ENCODE measurements around the gene PTPRK. TPM values are rescaled to one million over a fixed set of nuclear protein-coding genes. Genes with fewer than 3 reads are reported as not detected.
A peak's percentile ranks its signal among the peaks of the same experiment; 100 is the strongest.

The PTPRK gene
- total and polyA plus RNA-seq, 4 experiments from 2014 or later = 0.47 to 1.5 (median 0.61) TPM; not detected in 1

GRCh38 chr6:128098000-128098581 is 422.3 kb downstream of the PTPRK start:
- Mint-ChIP-seq H3K9me3 (no peaks in the 10 kb centered on the region), H3K27ac (no peak overlapping the region), H3K4me1 (peaks cover 9 to 18% (median 10%) of the 10 kb centered on the region in 4 donors), H3K36me3 (no peaks in the 10 kb centered on the region), H3K27me3 (no peaks in the 10 kb centered on the region), H3K4me3 (peak overlapping the region in 2 of 8 donors; percentile 0 to 3)
- Histone ChIP-seq H3K36me3 (ENCODE audit: insufficient read depth, low read length) (no peaks in the 10 kb centered on the region), H3K27ac (ENCODE audit: low read depth, low read length) (no peak overlapping the region), H3K9me3 (ENCODE audit: control insufficient read depth in 1 of 2, low read length in 2 of 2) (no peaks in the 10 kb centered on the region), H3K4me3 (ENCODE audit: low read length in 2 of 2) (no peak overlapping the region), H3K4me1 (ENCODE audit: insufficient read depth, low read length) (peaks cover 6% of the 10 kb centered on the region), H3K27me3 (ENCODE audit: insufficient read depth, low read length) (no peaks in the 10 kb centered on the region)
- intact Hi-C loops (cut with micrococcal nuclease) = no loop called here
- DNase-seq = no peak
- CTCF ChIA-PET (ENCODE audit: partially characterized antibody) = no interaction called here
- POLR2A ChIA-PET (ENCODE audit: partially characterized antibody) = no interaction called here

DNA sequence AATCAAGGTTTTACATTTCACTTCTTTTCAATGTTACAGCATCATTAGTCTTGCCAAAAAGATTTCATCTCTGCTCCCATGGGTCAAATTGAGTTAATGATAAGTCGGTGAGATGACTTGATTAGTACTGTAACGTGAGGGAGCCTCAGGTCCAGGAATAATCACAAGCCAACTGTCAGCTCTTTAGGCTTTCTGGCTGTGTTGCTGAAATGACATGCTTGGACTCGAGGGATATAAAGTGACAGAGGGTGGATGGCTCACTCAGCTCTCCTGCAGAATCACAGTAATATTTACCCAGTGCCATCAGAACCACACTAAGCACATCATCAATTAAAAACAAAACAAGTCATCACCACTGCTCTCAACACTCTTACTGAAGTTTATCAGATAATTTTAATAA is 423.4 kb downstream of the PTPRK start:
- CTCF ChIA-PET (ENCODE audit: partially characterized antibody) = no interaction called here
- H3K9me3 Mint-ChIP-seq = no peaks in the 10 kb centered on the region
- peaks cover 6% of the 10 kb centered on the region for H3K4me1 ChIP-seq (ENCODE audit: insufficient read depth, low read length)
- H3K27me3 ChIP-seq (ENCODE audit: insufficient read depth, low read length) = no peaks in the 10 kb centered on the region
- H3K4me1 Mint-ChIP-seq = peaks cover 9 to 18% (median 10%) of the 10 kb centered on the region in 4 donors
- no peak overlapping the region for H3K27ac Mint-ChIP-seq
- H3K36me3 Mint-ChIP-seq = no peaks in the 10 kb centered on the region
- H3K4me3 Mint-ChIP-seq = no peak overlapping the region
- no peak overlapping the region for H3K4me3 ChIP-seq (ENCODE audit: low read length in 2 of 2)
- no peaks in the 10 kb centered on the region for H3K36me3 ChIP-seq (ENCODE audit: insufficient read depth, low read length)
- H3K9me3 ChIP-seq (ENCODE audit: control insufficient read depth in 1 of 2, low read length in 2 of 2) = no peaks in the 10 kb centered on the region
- POLR2A ChIA-PET (ENCODE audit: partially characterized antibody) = no interaction called here
- intact Hi-C loops (cut with micrococcal nuclease) = no loop called here
- no peak overlapping the region for H3K27ac ChIP-seq (ENCODE audit: low read depth, low read length)
- DNase-seq = no peak
- H3K27me3 Mint-ChIP-seq = no peaks in the 10 kb centered on the region

DNA sequence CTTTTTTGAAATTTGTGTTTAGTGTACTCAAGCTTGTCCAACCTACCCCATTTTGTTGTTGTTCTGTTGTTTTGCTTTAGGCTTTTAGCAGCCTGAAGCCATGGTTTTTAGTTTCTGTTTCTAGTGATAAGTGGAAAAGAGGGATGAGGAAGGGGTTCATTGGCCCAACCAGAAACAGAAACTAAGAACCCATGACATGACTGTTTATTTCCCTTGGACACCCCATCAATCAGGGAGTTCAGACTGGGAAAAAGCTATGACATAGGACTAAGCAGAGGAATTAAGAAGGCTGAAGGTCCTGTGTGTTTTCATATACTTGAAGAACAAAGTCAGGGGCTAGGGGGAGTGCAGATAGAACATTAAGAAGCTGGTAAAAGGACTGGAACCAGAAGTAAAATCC is 425.0 kb downstream of the PTPRK start:
- Mint-ChIP-seq H3K4me3 (no peak overlapping the region), H3K27ac (no peak overlapping the region), H3K36me3 (no peaks in the 10 kb centered on the region), H3K9me3 (no peaks in the 10 kb centered on the region), H3K4me1 (peaks cover 7 to 17% (median 10%) of the 10 kb centered on the region in 4 donors), H3K27me3 (no peaks in the 10 kb centered on the region)
- POLR2A ChIA-PET (ENCODE audit: partially characterized antibody) = no interaction called here
- no peaks in the 10 kb centered on the region for H3K27me3 ChIP-seq (ENCODE audit: insufficient read depth, low read length)
- intact Hi-C loops (cut with micrococcal nuclease) = no loop called here
- H3K27ac ChIP-seq (ENCODE audit: low read depth, low read length) = no peak overlapping the region
- H3K4me3 ChIP-seq (ENCODE audit: low read length in 2 of 2) = no peak overlapping the region
- H3K4me1 ChIP-seq (ENCODE audit: insufficient read depth, low read length) = peaks cover 6% of the 10 kb centered on the region
- H3K9me3 ChIP-seq (ENCODE audit: control insufficient read depth in 1 of 2, low read length in 2 of 2) = no peaks in the 10 kb centered on the region
- DNase-seq = no peak
- H3K36me3 ChIP-seq (ENCODE audit: insufficient read depth, low read length) = no peaks in the 10 kb centered on the region
- CTCF ChIA-PET (ENCODE audit: partially characterized antibody) = no interaction called here

GRCh38 chr6:128079021-128079420 is 441.4 kb downstream of the PTPRK start:
- intact Hi-C loops (cut with micrococcal nuclease) = no loop called here
- CTCF ChIA-PET (ENCODE audit: partially characterized antibody) = interaction anchor here (1.2 kb wide), 1 partner anchor 224 kb away, joined by 4 read pairs; no protein-coding TSS in a partner anchor
- Histone ChIP-seq H3K27me3 (ENCODE audit: insufficient read depth, low read length) (no peaks in the 10 kb centered on the region), H3K4me3 (ENCODE audit: low read length in 2 of 2) (no peak overlapping the region), H3K36me3 (ENCODE audit: insufficient read depth, low read length) (no peaks in the 10 kb centered on the region), H3K9me3 (ENCODE audit: control insufficient read depth in 1 of 2, low read length in 2 of 2) (no peaks in the 10 kb centered on the region), H3K27ac (ENCODE audit: low read depth, low read length) (no peak overlapping the region), H3K4me1 (ENCODE audit: insufficient read depth, low read length) (no peaks in the 10 kb centered on the region)
- POLR2A ChIA-PET (ENCODE audit: partially characterized antibody) = no interaction called here
- peaks cover 0 to 1% (median 0%) of the 10 kb centered on the region in 8 donors for H3K9me3 Mint-ChIP-seq
- peaks cover 0 to 4% of the 10 kb centered on the region in 2 donors for H3K27me3 Mint-ChIP-seq
- H3K27ac Mint-ChIP-seq = no peak overlapping the region
- H3K36me3 Mint-ChIP-seq = no peaks in the 10 kb centered on the region
- no peak overlapping the region for H3K4me3 Mint-ChIP-seq
- H3K4me1 Mint-ChIP-seq = peaks cover 0 to 4% (median 0%) of the 10 kb centered on the region in 4 donors
- DNase-seq = no peak

DNA sequence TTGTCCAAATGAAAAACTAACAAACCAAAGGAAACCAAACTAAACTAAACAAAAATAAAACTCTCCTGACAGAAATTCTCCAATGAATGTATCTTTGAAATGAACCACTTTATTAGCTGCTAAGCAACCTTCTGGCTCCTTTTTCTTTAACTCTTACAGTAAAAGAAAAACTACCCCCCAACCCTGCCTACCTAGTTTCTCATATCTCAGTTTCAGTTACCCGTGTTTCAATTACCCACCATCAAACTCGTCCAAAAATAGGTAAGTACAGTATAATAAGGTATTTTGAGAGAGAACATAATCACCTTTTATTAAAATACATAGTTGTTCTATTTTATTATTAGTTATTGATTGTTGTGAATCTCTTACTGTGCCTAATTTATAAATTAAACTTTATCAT is 442.1 kb downstream of the PTPRK start:
- no peaks in the 10 kb centered on the region for H3K27me3 ChIP-seq (ENCODE audit: insufficient read depth, low read length)
- intact Hi-C loops (cut with micrococcal nuclease) = no loop called here
- Mint-ChIP-seq H3K27ac (no peak overlapping the region), H3K9me3 (peaks cover 0 to 1% (median 0%) of the 10 kb centered on the region in 8 donors), H3K36me3 (no peaks in the 10 kb centered on the region), H3K4me1 (peaks cover 0 to 4% (median 0%) of the 10 kb centered on the region in 4 donors), H3K4me3 (no peak overlapping the region), H3K27me3 (peaks cover 0 to 4% of the 10 kb centered on the region in 2 donors)
- no peaks in the 10 kb centered on the region for H3K36me3 ChIP-seq (ENCODE audit: insufficient read depth, low read length)
- POLR2A ChIA-PET (ENCODE audit: partially characterized antibody) = no interaction called here
- no peak for DNase-seq
- no peaks in the 10 kb centered on the region for H3K4me1 ChIP-seq (ENCODE audit: insufficient read depth, low read length)
- CTCF ChIA-PET (ENCODE audit: partially characterized antibody) = interaction anchor here (1.2 kb wide), 1 partner anchor 223 kb away, joined by 4 read pairs; no protein-coding TSS in a partner anchor
- H3K4me3 ChIP-seq (ENCODE audit: low read length in 2 of 2) = no peak overlapping the region
- no peaks in the 10 kb centered on the region for H3K9me3 ChIP-seq (ENCODE audit: control insufficient read depth in 1 of 2, low read length in 2 of 2)
- no peak overlapping the region for H3K27ac ChIP-seq (ENCODE audit: low read depth, low read length)

GRCh38 chr6:128076843-128077242 is 443.6 kb downstream of the PTPRK start:
- Mint-ChIP-seq H3K4me3 (no peak overlapping the region), H3K27me3 (peaks cover 0 to 4% of the 10 kb centered on the region in 2 donors), H3K4me1 (peaks cover 0 to 4% (median 0%) of the 10 kb centered on the region in 4 donors), H3K36me3 (no peaks in the 10 kb centered on the region), H3K27ac (no peak overlapping the region), H3K9me3 (peaks cover 0 to 1% (median 0%) of the 10 kb centered on the region in 8 donors)
- Histone ChIP-seq H3K4me3 (ENCODE audit: low read length in 2 of 2) (no peak overlapping the region), H3K27me3 (ENCODE audit: insufficient read depth, low read length) (no peaks in the 10 kb centered on the region), H3K27ac (ENCODE audit: low read depth, low read length) (no peak overlapping the region), H3K9me3 (ENCODE audit: control insufficient read depth in 1 of 2, low read length in 2 of 2) (no peaks in the 10 kb centered on the region), H3K4me1 (ENCODE audit: insufficient read depth, low read length) (no peaks in the 10 kb centered on the region), H3K36me3 (ENCODE audit: insufficient read depth, low read length) (no peaks in the 10 kb centered on the region)
- CTCF ChIA-PET (ENCODE audit: partially characterized antibody) = no interaction called here
- POLR2A ChIA-PET (ENCODE audit: partially characterized antibody) = no interaction called here
- intact Hi-C loops (cut with micrococcal nuclease) = no loop called here
- no peak for DNase-seq

DNA sequence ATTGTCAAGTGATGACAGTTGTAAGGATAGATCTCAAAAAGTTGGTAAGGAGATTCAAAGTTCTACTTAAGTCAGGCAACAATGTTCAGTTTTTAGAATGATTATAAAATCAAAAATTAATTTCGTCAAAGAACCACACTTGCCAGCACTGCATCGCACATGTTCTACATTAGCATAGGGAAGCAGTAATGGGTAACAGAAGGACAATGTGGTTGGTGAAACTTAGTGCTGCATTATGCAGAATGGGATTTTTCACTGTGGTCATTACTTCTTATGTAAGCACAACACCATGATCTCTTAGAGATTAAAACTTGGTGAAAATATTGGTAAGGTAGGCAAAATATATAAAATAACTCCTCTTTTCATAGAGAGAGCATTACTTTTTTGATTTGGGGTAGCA is 445.8 kb downstream of the PTPRK start:
- no peaks in the 10 kb centered on the region for H3K36me3 Mint-ChIP-seq
- CTCF ChIA-PET (ENCODE audit: partially characterized antibody) = interaction anchor here (1.4 kb wide), 1 partner anchor 10 kb away, joined by 3 read pairs; no protein-coding TSS in a partner anchor
- Histone ChIP-seq H3K36me3 (ENCODE audit: insufficient read depth, low read length) (no peaks in the 10 kb centered on the region), H3K9me3 (ENCODE audit: control insufficient read depth in 1 of 2, low read length in 2 of 2) (no peaks in the 10 kb centered on the region), H3K4me1 (ENCODE audit: insufficient read depth, low read length) (no peaks in the 10 kb centered on the region), H3K27ac (ENCODE audit: low read depth, low read length) (no peak overlapping the region), H3K27me3 (ENCODE audit: insufficient read depth, low read length) (no peaks in the 10 kb centered on the region), H3K4me3 (ENCODE audit: low read length in 2 of 2) (no peak overlapping the region)
- no peak for DNase-seq
- H3K9me3 Mint-ChIP-seq = peaks cover 0 to 1% (median 0%) of the 10 kb centered on the region in 8 donors
- no peaks in the 10 kb centered on the region for H3K27me3 Mint-ChIP-seq
- no peak overlapping the region for H3K27ac Mint-ChIP-seq
- no peak overlapping the region for H3K4me3 Mint-ChIP-seq
- POLR2A ChIA-PET (ENCODE audit: partially characterized antibody) = no interaction called here
- peaks cover 0 to 10% (median 6%) of the 10 kb centered on the region in 4 donors for H3K4me1 Mint-ChIP-seq
- intact Hi-C loops (cut with micrococcal nuclease) = no loop called here
